Suppressor macrophage treated with lipopolysaccharide for 4 hours (primary cell): ENCODE measurements around the gene SIRPG.
"Not testable (repeated sequence)": the region's sequence is repeated elsewhere in the genome, so short reads cannot be mapped to it uniquely, and the experiment has no call there.

Experiments
- DNase-seq: peaks from one replicate; pipeline ENCODE4 v3.0.0-alpha.2; 2020

SIRPG gene

DNA sequence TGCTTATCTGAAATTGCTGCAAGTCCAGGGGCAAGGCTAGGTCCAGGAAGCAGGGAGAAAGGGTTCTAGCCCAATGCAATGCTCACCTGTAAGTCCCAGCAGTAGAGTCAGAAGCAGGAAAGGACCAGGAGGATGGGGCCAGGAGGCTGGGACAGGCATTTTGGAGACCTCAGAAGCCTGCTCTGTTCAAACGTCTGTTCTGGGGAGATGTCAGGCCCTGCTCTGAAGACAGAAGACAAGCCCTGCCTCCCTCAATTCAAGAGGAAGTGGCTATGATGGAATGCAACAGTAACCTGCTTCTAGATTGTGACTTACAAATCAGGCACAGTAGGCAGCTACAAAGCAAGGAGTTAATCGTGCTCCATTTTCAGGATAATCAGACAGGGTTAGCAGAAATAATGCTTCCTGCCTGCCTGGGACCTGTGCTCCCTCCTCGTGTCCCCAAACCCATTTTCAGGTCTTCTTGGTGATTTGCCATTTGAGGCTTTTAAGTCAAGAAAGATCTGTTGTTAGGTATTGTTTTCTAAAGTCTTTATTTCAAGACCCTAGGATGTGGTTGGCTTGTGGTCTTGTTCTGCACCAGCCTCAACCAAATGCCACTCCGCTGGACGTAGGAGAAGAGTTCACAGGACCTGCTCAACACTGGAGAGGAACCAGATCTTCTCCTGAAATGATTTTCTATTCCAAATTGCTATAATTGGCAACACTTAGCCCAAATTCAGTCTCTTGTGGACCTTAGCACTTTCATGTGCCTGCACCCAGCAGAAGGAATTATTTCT is at the start of gene SIRPG:
TSS of gene SIRPG (minus strand) at position 224 of the 779 bp plus-strand sequence. CDS start at position 159, 65 bp downstream.
- DNase-seq: no peak

DNA sequence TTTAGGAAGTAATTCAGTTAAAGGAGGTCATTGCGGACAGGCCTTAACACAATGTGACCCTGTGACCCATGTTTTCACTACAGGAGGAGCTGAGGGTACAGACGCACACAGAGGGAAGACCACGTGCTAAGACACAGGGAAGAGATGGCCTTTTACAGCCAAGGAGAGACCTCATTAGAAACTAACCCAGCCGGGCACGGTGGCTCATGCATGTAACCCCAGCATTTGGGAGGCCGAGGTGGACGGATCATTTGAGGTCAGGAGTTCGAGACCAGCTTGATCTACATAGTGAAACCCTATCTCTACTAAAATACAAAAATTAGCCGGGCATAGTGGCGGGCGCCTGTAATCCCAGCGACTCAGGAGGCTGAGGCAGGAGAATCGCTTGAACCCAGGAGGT is 49.3 kb upstream of the SIRPG start:
- not testable (repeated sequence) for DNase-seq

GRCh38 chr20:1706079-1706478 is 48.5 kb upstream of the SIRPG start:
- no peak for DNase-seq

GRCh38 chr20:1702855-1703254 is 45.3 kb upstream of the SIRPG start:
- DNase-seq: no peak

DNA sequence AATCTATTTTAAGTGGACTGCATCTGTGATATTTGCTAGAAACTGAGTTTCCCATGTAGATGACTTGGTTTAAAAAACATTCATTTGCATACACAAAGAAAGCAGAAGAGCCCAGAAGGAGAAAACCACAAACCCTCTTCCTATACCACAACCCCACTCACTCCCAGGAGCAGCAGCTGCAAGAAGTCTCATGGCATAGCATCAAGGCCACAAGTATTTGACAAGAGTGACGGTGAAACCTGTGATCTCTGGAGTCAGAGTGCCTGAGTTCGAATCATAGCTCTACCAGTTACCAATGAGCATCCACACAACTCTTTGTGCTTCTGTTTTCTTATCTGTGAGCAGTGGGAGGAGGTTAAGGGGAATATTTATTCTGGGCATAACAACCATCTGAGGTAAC is 44.7 kb upstream of the SIRPG start:
- peak; percentile 86 for DNase-seq

- DNase-seq: no peak
These were observed 43.4 kb upstream of the SIRPG start for GRCh38 chr20:1700990-1701389.

DNA sequence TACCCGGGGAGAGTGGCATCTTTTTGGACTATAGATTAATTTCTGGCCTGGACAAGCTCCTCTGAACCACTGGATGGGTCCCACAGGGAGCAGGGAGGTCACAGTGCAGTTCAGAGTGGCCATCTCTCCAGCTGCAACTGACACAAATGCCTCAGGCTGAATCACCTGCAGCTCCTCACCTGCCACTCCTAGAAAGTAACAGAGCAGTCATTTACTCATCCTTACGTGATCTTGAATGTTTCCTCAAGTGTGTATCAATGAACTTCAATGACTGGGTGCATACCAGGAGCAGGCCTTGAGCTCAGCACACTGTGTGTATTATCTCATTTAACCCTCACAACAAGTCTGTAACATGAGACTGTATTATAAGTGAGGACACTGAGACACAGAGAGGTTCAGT is 40.0 kb upstream of the SIRPG start:
- DNase-seq: no peak

DNA sequence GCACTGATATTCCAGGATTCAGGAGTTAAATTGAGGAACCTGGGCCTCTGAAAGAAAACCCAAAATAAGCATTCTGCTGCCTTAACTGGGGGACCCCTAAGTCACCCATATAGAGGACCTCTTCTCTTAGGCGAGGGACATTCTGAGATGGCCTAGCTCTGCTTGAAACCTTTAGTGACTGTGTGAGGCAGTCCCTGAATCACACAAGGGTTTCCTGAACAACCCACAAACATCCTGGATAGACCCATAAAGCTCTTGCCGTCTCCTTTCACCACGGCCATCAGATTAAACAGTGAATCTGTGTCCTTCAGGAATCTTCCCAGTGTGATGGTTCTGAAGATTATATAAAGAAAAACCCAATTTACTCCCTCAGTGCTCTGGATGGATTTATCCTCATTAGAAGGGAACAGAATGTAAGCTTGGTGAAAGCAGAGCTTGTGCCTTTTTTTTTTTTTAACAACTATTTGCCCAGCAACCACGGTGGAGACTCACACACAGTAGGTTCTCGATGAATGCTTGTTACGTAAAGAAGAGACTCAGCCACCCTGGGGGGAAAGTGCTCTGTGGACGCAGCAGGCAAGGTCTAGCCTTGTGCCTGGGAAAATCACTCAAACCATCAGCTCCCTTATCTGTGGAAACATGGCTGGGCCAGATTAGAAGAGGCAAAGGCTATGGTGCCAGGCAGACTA is 39.1 kb upstream of the SIRPG start:
- no peak for DNase-seq

DNA sequence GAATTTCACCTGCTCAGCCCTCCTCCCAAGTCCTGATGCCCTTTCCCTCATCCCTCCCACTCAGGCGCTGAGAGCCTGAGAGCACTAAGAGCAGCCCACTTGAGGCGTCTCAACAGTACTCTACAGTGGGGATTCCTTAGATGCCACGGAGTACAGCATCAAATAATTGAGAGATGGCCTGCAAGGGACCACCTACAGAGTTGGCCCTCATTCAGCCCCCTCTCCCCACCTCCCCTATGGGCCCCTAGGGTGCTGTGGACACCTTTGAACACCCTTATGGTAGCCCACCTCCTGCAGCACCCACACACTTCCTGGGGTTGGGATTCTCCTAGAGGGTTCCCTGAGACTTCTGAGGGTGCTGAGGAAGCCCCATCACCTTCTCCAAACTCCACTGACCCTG is 37.1 kb upstream of the SIRPG start:
- no peak for DNase-seq

DNA sequence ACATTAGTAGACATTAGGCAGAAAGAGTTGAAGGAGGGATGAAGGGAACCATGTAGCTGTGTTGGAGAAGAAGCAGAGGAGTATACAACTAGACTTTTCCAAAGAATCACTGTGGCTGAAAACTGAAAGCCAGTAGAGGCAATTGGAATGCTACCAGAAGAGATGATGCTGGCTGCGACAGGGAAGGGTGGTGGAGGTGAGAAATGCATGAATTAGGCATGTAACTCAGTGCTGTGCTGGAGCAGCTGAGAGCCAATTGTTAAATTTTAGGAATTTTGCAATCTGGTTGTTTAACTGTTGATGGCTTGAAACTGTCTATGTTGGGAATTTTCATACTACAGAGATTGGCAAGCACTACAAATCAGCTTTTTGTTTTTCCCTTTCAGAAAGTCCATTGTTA is 35.8 kb upstream of the SIRPG start:
- no peak for DNase-seq

DNA sequence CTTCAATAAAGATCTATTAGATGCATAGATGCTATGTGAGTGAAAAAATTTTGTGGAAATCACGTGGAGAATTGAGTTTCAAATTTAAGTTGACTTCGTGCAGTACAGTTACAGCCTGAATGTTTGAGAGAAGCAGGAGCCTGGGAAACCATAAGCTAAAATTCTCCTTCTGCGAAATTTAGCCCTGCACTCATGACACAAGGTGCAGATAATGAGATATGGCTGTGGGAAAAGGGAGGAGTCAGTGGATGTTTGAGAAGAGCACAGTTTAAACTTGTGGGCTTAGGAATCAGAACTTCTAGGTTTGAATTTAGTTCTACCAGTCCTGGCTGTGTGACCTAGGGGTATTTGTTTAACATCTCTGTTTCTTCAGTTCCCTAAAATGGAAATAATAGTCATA is 32.1 kb upstream of the SIRPG start:
- no peak for DNase-seq

GRCh38 chr20:1688886-1689538 is 31.4 kb upstream of the SIRPG start:
- DNase-seq: no peak

- no peak for DNase-seq
These were observed 29.5 kb upstream of the SIRPG start for GRCh38 chr20:1687053-1687452.

GRCh38 chr20:1686151-1686748 is 28.7 kb upstream of the SIRPG start:
- DNase-seq: no peak

DNA sequence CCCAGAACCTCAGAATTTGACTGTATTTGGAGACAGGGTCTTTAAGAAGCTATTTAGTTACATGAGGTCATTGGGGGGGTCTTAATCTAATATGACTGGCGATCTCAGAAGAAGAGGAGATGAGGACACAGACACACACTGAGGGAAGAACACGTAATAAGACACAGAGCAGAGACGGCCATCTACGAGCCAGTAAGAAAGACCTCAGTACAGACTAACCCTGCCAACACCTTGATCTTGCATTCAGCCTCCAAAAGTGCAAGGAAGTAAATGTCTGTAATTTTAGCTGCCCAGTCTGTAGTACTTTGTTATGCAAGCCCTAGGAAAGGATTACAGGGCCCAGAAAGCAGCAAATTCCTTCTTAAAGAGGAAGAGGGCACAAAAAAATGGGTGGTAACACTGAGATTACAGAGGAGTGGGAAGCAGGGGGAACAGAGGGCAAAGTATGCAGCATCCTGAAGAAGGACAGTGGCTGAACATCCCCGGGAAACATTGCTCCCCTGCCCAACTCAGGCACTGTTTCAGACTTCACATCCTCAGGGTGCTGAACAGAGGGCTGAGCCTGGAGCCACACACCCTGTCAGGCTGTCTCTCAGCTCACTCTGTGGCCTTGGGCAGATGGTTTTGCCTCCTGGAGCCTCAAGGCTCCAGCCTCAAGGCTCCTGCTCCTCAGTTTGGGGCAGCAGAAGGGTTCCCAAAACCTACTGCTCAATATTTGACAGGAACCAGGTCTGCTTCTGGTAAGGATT is 27.9 kb upstream of the SIRPG start:
- no peak for DNase-seq

DNA sequence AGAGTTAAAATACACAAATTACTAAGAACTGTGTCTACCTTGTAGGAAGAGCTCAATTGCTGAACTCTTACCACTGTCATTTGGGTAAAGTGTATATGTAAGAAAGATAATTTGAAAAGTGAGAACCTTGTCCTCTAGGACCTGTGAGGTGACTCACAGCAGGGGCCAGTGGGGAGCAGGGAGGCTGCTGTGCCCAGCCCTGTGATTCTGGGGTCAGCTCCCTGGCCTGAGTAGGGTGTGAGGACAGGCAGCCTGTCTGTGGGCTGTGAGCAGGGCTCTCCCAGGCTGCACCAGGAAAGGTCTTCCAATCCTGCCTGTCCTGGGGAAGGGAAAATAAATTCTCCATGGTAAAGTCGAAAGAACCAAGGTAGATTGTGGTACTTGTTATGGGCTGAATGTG is 27.3 kb upstream of the SIRPG start:
- DNase-seq: no peak

- no peak for DNase-seq
These were observed 19.1 kb upstream of the SIRPG start for GRCh38 chr20:1676650-1677049.

DNA sequence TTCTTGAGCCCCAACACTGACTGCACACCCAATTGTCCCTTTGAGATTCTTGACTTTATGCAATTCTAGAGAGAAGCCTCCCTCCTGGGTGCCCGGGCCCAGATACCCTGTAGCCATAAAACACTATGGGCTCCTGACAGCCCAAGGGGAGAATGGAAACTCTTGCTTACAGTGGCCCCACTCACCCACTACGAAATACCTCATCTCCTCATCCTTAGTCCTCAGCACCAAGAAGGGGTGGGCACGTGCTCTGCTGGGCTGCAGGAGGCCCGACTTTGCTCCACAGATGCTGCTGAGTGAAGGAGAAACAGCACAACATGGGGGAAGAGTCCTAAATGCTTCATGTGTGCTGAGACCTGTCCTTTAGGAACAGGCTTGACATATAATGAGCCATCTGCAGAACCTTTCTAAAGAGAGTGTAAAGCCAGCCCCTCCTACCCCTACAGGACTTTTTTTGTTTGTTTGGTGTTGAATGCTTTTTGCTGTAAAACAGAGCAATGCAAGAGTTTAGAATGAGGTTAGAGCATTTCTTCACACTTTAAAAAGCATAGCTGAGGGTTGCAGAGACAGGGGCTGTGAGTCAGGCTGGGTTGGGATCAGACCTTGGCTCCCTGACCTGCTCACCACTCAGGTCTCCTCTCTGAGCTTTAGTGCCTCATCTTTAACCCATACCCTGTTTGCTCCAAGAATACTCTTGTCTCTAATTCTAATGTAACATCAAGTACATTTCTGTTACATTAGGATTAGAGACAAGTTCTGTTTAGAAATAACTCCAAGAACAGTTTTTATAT is 17.6 kb upstream of the SIRPG start:
- DNase-seq: no peak

DNA sequence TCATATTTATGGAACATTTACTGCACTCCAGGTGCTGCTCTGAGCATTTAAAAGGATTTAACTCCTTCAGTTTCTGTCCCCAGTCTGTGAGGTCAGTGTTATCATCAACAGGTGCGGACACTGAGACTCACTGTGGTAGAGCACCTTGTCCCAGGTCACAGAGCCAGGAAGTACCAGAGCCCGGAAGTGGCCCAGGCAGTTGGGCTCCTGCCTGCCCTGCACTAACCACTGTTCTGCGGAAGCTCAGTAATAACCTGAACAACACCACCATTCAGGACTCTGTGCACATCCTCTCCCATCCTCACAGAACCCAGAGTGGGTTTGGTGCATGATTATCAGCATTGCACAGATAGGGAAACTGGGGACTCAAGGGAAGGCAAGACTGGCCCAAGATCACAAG is 16.8 kb upstream of the SIRPG start:
- no peak for DNase-seq

- no peak for DNase-seq
These were observed 15.8 kb upstream of the SIRPG start for GRCh38 chr20:1673424-1673823.

DNA sequence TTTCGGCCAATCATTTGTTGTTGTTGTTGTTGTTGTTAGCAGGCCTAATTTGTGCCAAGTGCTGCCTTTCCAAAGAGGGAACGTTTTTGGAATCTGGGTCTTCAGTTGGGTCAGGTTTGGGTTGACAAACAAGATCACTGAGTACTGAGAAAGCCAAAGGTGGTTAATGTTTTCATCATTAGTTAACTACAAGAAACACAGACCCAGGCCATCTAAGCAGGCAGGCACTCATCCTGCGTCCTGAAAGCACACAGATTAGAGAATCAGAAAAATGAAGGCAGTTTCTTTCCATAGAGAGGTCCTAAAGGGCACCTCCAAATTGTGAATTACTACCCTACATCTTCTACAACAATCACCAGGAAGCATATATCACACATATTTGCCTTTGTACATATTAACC is 15.1 kb upstream of the SIRPG start:
- no peak for DNase-seq
